HG03432 (cell line): ENCODE data around the gene MYH7.

Source experiments
- ATAC-seq: cut with Tn5 transposase; IDR thresholded peaks from one replicate; pipeline ENCODE4 v1.9.1; 2021; ENCODE audit warnings: mild to moderate bottlenecking, moderate library complexity; ENCODE audit not compliant: unreplicated experiment

Gene MYH7

GRCh38 chr14:23449314-23449713 lies 13.9 kb upstream of the MYH7 start:
- no peak for ATAC-seq

- no peak for ATAC-seq
Observed at GRCh38 chr14:23447361-23448350, 12.2 kb upstream of the MYH7 start.

- no peak for ATAC-seq
Observed at GRCh38 chr14:23446291-23446851, 10.9 kb upstream of the MYH7 start.

GRCh38 chr14:23445773-23446172 lies 10.3 kb upstream of the MYH7 start:
- ATAC-seq: no peak

- ATAC-seq: no peak
Observed at GRCh38 chr14:23444314-23444713, 8.9 kb upstream of the MYH7 start.

- ATAC-seq: no peak
Observed at GRCh38 chr14:23443881-23444280, 8.4 kb upstream of the MYH7 start.

GRCh38 chr14:23443411-23443812 lies 8.0 kb upstream of the MYH7 start:
- no peak for ATAC-seq

- ATAC-seq: no peak
Observed at GRCh38 chr14:23442721-23443356, 7.4 kb upstream of the MYH7 start.

- no peak for ATAC-seq
Observed at GRCh38 chr14:23441076-23441475, 5.6 kb upstream of the MYH7 start.

GRCh38 chr14:23439107-23439835 lies 3.8 kb upstream of the MYH7 start:
- ATAC-seq: no peak

- no peak for ATAC-seq
Observed at GRCh38 chr14:23438101-23438971, 2.9 kb upstream of the MYH7 start.

- no peak for ATAC-seq
Observed at GRCh38 chr14:23437133-23438100, 2.0 kb upstream of the MYH7 start.

- no peak for ATAC-seq
Observed at GRCh38 chr14:23436327-23437132, 1.1 kb upstream of the MYH7 start.

- ATAC-seq: no peak
Observed at GRCh38 chr14:23434488-23435222, 805 bp downstream of the MYH7 start.

- ATAC-seq: no peak
Observed at GRCh38 chr14:23433457-23433856, 2.0 kb downstream of the MYH7 start.

GRCh38 chr14:23432946-23433345 lies 2.5 kb downstream of the MYH7 start:
- no peak for ATAC-seq

- no peak for ATAC-seq
Observed at GRCh38 chr14:23432102-23432925, 3.1 kb downstream of the MYH7 start.
